DOHH2 (cell line): ENCODE results near the gene SF3B1.

Experiments used
- CTCF ChIP-seq: fragments of 200-600 bp; sonication (generic); IDR thresholded peaks from one replicate; pipeline ENCODE4 v1.5.1; 2014; ENCODE audit warnings: antibody characterized with exemption, mild to moderate bottlenecking, low read depth, low read length; ENCODE audit not compliant: poor library complexity, severe bottlenecking
- EZH2phosphoT487 ChIP-seq: fragments of 200-600 bp; sonication (generic); IDR thresholded peaks from 2 replicates; pipeline ENCODE4 v1.6.1; 2017; ENCODE audit warnings: borderline replicate concordance, mild to moderate bottlenecking, antibody characterized with exemption, low read length, moderate library complexity, mixed read lengths

- TF ChIP-seq CTCF (no peak), EZH2phosphoT487 (no peak)
These were observed 18.6 kb downstream of the SF3B1 start for GRCh38 chr2:197416268-197416667.
